ENCODE data around the gene B3GALT6.
"Not testable (repeated sequence)": the region's sequence is repeated elsewhere in the genome, so short reads cannot be mapped to it uniquely, and the experiment has no call there.

The B3GALT6 gene

GRCh38 chr1:1232208-1232795 is at the start of gene B3GALT6:
B3GALT6 (plus strand) TSS chr1:1232237; CDS start chr1:1232279, 42 bp downstream.
- no peak for DNase-seq

GRCh38 chr1:1182491-1183220 is 49.4 kb upstream of the B3GALT6 start:
- DNase-seq, result no peak

DNA sequence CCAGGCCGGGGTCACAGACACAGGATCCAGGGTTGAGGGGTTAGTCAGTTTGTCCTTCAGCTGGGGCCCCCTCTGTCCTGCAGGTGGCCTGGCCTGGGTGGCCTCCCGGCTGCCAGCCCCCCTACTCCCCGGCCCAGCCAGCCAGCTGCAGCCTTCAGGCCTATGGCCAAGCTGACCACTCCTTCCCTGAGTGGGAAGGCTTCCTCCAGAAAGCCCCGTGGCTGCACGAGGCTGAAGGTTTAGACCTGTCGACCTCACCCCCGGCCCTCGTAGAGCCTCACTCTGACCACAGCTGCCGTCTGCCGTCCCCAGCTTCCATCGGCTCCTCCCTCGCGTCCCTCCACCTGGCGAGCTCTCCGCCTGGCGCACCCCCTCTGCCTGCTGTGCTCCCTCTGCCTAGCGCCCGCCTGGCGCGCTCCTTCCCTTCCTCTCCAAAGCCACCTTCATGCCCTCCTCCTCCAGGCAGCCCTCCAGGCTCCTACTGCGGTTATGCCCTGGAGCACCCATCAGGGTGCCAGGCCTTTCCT is 48.8 kb upstream of the B3GALT6 start:
- no peak for DNase-seq

DNA sequence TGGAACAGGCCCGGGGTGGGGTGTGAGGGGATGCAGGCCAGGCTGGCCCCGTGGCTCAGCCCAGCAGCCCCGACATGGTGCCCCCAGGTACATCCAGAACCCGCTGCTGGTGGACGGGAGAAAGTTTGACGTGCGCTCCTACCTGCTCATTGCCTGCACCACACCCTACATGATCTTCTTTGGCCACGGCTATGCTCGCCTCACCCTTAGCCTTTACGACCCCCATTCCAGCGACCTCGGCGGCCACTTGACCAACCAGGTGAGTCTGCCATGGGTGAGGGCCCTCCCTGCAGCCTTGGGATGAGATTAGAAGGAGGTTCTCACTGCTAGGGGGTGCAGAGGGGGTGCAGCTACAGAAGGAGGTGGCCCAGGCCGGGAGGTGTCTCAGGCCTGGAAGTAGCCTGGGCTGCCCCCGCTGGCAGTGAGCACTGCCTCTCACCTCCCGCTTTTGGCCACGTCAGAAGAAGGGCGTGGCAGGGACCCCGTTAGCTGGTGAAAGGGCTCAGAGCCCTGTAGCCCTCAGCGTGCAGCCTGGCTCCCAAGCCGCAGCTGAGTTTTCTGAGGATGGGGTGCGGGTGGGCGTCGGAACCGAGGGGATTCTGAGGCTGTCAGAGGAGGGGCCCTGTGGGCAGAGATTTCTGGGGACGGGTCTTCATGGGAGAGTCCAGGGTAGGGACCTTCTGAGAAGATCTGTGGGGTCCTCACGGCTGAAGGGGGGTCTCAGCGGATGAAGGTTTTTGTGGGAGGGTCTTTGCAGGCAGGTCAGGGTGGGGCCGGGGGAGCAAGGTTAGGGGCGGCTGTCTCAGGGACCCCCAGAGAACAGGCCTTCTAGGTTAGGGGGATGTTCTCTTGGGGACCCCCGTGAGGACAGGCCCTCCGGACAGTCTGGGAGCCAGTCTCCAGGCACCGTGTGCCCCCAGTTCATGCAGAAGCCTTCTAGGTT is 47.9 kb upstream of the B3GALT6 start:
- no peak for DNase-seq

- no peak for DNase-seq
Observed at GRCh38 chr1:1185101-1185765, 46.8 kb upstream of the B3GALT6 start.

DNA sequence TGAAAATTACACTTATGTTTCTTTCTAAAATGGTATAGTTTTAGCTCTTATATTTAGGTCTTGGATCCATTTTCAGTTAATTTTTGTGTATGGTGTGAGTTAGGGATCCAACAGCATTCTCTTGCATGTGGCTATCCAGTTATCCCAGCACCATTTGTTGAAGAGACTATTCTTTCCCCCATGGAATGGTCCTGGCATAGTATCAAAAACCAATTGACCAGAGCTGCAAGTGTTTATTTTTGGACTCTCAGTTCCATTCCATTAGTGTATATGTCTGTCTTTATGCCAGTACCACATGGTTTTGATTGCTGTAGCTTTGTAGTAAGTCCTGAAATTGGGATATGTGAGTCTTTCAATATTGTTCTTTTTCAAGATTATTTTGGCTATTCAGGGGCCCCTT is 44.1 kb upstream of the B3GALT6 start:
- no peak for DNase-seq

GRCh38 chr1:1189111-1189510 is 42.9 kb upstream of the B3GALT6 start:
- no peak for DNase-seq

DNA sequence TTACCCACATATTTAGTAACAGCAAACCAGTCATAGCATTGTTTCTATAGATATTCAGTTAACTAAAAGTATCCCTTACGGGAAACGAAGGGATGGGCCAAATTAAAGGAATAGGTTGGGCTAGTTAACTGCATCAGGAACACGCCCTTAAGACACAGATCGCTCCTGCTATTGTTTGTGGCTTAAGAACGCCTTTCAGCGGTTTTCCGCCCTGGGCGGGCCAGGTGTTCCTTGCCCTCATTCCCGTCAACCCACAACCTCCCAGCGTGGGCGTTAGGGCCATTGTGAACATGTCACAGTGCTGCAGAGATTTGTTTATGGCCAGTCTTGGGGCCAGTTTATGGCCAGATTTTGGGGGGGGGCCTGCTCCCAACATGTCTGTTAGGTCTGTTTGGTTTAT is 40.3 kb upstream of the B3GALT6 start:
- no peak for DNase-seq

DNA sequence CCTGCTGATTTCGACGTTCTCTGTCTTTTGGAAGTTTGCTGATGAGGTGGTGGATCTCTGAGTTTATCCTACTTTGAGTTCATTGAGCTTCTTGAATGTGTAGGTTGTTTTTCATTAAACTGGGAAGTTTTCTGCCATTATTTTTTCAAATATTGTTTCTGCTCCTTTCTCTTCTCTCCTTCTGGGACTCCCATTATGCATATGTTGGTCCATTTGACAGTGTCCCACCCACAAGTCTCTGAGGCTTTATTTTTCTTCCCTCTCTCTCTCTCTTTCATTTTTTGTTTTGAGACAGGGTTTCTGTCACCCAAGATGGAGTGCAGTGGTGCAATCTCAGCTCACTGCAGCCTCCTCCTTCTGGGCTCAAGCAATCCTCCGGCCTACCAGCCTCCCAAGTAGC is 37.3 kb upstream of the B3GALT6 start:
- DNase-seq, result no peak

GRCh38 chr1:1195726-1196125 is 36.3 kb upstream of the B3GALT6 start:
- DNase-seq, result not testable (repeated sequence)

GRCh38 chr1:1196431-1197187 is 35.4 kb upstream of the B3GALT6 start:
- DNase-seq, result no peak

DNA sequence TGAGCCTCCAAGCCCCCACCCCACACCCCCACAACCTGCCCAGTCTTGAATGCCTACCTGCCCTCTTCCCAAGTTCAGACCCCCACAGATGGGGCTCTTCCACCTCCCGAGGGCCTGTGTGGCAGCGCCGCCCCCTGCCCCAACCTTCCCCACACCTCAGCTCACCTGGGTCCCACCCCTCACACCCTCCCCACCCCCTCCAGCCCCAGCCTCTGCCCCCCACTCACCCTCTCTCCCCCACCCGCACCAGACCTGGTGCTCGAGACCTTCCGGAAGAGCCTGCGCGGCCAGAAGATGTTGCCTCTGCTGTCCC is 34.9 kb upstream of the B3GALT6 start:
- no peak for DNase-seq

DNA sequence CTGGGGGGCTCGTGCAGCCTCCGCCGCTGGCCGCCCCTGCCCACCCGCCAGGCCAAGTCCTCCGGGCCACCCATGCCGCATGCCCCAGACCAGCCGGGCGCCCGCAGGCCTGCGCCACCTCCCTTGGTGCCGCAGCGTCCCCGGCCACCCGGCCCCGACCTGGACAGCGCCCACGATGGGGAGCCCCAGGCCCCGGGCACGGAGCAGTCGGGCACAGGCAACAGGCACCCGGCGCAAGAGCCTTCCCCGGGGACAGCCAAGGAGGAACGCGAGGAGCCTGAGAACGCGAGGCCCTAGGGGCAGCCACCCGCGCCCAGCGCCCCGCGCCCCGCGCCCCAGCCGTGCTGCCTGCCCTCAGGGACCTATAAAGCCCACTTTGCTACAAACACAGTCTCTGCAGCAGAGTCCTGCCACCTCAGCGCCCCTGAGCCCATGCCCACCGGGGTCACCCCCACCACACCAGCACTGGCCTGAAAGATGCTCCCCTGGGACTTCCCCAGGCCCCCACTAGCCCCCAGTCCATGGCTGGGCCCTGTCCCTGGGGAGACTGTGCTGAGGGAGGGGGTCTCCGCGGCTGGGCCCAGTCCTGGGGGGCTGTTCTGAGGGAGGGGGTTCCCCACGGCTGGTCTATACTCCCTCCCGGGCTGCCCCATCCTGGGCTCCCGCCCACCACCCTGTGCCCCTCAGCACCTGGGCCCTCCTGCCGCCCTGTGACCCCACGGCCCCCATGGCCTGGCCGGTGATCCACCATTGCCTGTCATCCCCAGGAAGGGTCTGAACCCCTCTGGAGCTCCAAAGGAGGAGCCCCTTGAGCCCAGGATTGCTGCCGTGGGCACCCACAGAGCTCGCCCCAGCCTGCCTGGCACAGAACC is 34.2 kb upstream of the B3GALT6 start:
- no peak for DNase-seq

DNA sequence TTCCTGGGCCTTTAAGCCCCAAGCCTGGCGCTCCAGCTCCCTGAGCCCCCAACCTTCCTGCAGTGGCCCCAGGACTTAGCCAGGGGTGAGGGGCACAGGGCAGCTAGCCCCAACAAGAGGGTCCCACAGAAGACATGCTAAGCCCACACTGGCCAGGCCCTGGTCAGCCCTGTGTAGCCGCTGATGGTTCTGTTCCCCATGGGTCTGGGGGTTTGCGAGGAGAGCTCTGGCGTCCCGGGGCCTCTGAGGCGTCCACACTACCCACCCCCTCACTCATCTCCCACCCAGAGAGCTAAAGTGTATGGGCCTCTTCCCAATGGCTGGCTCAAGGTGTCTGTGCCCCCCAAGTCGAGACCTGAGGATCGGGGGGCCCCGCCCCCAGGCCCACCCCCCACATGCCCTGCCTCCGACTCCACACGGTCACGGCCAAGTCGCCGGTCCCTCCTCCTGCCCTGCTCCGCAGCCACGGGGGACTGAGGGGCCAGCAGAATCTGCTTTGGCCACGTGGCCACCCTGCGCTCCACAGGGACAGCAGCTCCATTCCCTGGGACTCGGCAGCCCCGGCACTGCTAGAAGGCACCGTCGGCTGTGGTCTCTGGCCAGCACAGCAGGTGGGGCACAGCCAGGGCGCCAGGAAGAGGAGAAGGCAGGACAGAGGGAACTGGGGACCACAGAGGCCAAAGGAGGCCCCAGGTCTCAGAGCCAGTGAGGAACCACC is 33.5 kb upstream of the B3GALT6 start:
- no peak for DNase-seq

GRCh38 chr1:1199141-1199960 is 32.7 kb upstream of the B3GALT6 start:
- no peak for DNase-seq

GRCh38 chr1:1199961-1200875 is 31.8 kb upstream of the B3GALT6 start:
- DNase-seq, result no peak

- DNase-seq, result peak; percentile 91
Observed at GRCh38 chr1:1200876-1201810, 30.9 kb upstream of the B3GALT6 start.

All from CD4-positive, alpha-beta T cell treated with Interleukin-1 beta for 1 hour (primary cell).